MM.1S (cell line): Measurements from ENCODE around the gene BCL6.

ENCODE experiments used
- DNase-seq: peaks from one replicate; pipeline ENCODE4 v3.0.0-alpha.2; 2015
- H2AFZ ChIP-seq: fragments of 300-600 bp; sonication (generic); 2 replicates; pipeline ENCODE4 v1.6.0; 2016; ENCODE audit warnings: antibody characterized with exemption, low read length
- H3F3A ChIP-seq: fragments of 300-600 bp; sonication (generic); 2 replicates; pipeline ENCODE4 v1.6.1; 2016; ENCODE audit warnings: mild to moderate bottlenecking, antibody characterized with exemption, low read length, moderate library complexity, mixed read lengths; ENCODE audit not compliant: insufficient read depth
- H3K27ac ChIP-seq: fragments of 300-600 bp; sonication (generic); 2 replicates; pipeline ENCODE4 v1.5.1; 2016; ENCODE audit warnings: mild to moderate bottlenecking, low read length
- H3K27me3 ChIP-seq: fragments of 300-600 bp; sonication (generic); replicated peaks from 2 replicates; pipeline ENCODE4 v1.6.0; 2016; ENCODE audit warnings: low read length; ENCODE audit not compliant: insufficient read depth
- H3K36me3 ChIP-seq: fragments of 300-600 bp; sonication (generic); replicated peaks from 2 replicates; pipeline ENCODE4 v1.6.1; 2016; ENCODE audit warnings: mild to moderate bottlenecking, low read length, mixed read lengths; ENCODE audit not compliant: insufficient read depth
- H3K4me1 ChIP-seq: fragments of 300-600 bp; sonication (generic); 2 replicates; pipeline ENCODE4 v1.6.1; 2016; ENCODE audit warnings: low read length, mixed read lengths
- H3K4me2 ChIP-seq: fragments of 300-600 bp; sonication (generic); 2 replicates; pipeline ENCODE4 v1.6.0; 2016; ENCODE audit warnings: low read depth, low read length
- H3K4me3 ChIP-seq: fragments of 300-600 bp; sonication (generic); 2 replicates; pipeline ENCODE4 v1.5.1; 2016; ENCODE audit warnings: low read length, mixed read lengths
- H3K79me2 ChIP-seq: fragments of 300-600 bp; sonication (generic); 2 replicates; pipeline ENCODE4 v1.6.1; 2016; ENCODE audit warnings: mixed run types, low read length, mixed read lengths
- H3K9ac ChIP-seq: fragments of 300-600 bp; sonication (generic); 2 replicates; pipeline ENCODE4 v1.6.1; 2016; ENCODE audit warnings: low read length, mixed read lengths
- H3K9me2 ChIP-seq: fragments of 300-600 bp; sonication (generic); replicated peaks from 2 replicates; pipeline ENCODE4 v1.6.1; 2016; ENCODE audit warnings: mild to moderate bottlenecking, low read length, mixed read lengths; ENCODE audit not compliant: insufficient read depth
- H3K9me3 ChIP-seq: fragments of 300-600 bp; sonication (generic); replicated peaks from 2 replicates; pipeline ENCODE4 v1.6.1; 2016; ENCODE audit warnings: mild to moderate bottlenecking, low read length, mixed read lengths; ENCODE audit not compliant: insufficient read depth
- H4K20me1 ChIP-seq: fragments of 300-600 bp; sonication (generic); 2 replicates; pipeline ENCODE4 v1.6.1; 2016; ENCODE audit warnings: mild to moderate bottlenecking, low read length, moderate library complexity, mixed read lengths; ENCODE audit not compliant: insufficient read depth
- EZH2 ChIP-seq: fragments of 300-600 bp; sonication (generic); optimal IDR thresholded peaks from 2 replicates; pipeline ENCODE3; 2017; ENCODE audit warnings: low read depth, mild to moderate bottlenecking, antibody characterized with exemption, low read length, mixed read lengths
- EZH2phosphoT487 ChIP-seq: fragments of 300-600 bp; sonication (generic); IDR thresholded peaks from 2 replicates; pipeline ENCODE4 v1.6.1; 2018; ENCODE audit warnings: antibody characterized with exemption, low read length
- TF ChIP-seq, protein P1 (sequence below): fragments of 300-600 bp; sonication (generic); IDR thresholded peaks from 2 replicates; pipeline ENCODE4 v1.5.1; 2016; ENCODE audit warnings: antibody characterized with exemption, low read length, mixed read lengths

Gene BCL6

DNA sequence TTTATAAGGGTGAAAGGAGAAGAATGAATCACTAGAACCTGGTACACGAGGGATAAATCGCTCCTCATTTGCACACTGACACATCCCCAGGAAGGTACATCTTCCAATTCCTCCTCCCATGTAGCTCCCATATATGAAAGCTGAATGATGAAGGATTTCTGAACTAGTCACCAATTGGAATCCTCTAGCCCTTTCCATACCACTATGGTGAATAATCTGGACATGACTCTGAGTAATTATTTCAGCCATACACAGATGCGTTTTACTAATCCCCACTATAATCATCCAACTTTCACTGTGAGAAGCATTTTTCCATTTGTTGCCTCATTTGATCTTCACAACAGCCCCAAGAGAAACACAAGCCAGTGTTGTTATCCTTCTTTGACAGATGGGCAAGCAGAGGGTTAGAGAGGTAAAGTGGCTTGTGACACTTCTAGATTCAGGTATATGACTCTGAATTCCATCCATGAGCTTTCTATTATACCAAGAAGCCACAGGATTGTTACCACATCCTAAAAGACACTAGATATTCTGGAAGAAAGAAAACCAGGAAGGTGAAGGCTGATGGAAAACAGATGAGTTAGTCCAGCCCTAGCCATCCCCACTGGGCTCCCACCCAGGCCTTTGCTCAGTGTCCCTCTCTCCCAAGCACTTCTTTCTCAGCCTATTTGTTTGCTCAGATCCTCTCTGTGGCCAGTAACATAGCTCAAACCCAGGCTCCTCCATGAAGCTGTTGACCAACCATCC is 22.2 kb upstream of the BCL6 start:
- Histone ChIP-seq H3K4me1 (no peaks in the 10 kb centered on the region), H3K27ac (no peak overlapping the region), H3K79me2 (no peaks in the 10 kb centered on the region), H3K4me3 (no peak overlapping the region), H3K36me3 (no peaks in the 10 kb centered on the region), H3K27me3 (no peaks in the 10 kb centered on the region), H3K9ac (no peak overlapping the region), H3K9me3 (no peaks in the 10 kb centered on the region), H3K4me2 (no peak overlapping the region), H4K20me1 (no peaks in the 10 kb centered on the region), H3F3A (no peaks in the 10 kb centered on the region), H2AFZ (no peak overlapping the region), H3K9me2 (no peaks in the 10 kb centered on the region)
- DNase-seq = no peak
- TF ChIP-seq, protein P1, sequence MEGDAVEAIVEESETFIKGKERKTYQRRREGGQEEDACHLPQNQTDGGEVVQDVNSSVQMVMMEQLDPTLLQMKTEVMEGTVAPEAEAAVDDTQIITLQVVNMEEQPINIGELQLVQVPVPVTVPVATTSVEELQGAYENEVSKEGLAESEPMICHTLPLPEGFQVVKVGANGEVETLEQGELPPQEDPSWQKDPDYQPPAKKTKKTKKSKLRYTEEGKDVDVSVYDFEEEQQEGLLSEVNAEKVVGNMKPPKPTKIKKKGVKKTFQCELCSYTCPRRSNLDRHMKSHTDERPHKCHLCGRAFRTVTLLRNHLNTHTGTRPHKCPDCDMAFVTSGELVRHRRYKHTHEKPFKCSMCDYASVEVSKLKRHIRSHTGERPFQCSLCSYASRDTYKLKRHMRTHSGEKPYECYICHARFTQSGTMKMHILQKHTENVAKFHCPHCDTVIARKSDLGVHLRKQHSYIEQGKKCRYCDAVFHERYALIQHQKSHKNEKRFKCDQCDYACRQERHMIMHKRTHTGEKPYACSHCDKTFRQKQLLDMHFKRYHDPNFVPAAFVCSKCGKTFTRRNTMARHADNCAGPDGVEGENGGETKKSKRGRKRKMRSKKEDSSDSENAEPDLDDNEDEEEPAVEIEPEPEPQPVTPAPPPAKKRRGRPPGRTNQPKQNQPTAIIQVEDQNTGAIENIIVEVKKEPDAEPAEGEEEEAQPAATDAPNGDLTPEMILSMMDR = no peak
- TF ChIP-seq EZH2phosphoT487 (no peak), EZH2 (no peak)

DNA sequence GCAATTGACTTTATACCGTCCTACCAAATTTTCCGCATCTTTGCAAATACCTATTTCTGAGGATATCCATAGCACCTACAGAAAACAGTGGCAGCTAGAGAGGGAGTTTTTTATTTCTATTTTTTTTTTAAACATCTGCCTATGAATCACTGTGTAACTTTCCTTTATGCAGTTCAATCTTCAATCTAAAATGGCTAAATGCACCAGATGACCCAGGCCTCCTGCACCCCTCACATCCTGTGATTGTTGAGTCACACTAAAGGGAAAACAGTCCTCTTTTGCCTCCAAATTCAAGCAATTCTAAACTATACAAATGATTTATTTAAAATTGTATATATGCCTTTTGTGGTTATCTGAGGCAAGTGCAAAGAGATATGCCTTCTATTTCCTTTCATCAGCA is 20.1 kb upstream of the BCL6 start:
- DNase-seq = no peak
- no peaks in the 10 kb centered on the region for H3K79me2 ChIP-seq
- TF ChIP-seq EZH2 (no peak), EZH2phosphoT487 (no peak)
- TF ChIP-seq, protein P1 = no peak

DNA sequence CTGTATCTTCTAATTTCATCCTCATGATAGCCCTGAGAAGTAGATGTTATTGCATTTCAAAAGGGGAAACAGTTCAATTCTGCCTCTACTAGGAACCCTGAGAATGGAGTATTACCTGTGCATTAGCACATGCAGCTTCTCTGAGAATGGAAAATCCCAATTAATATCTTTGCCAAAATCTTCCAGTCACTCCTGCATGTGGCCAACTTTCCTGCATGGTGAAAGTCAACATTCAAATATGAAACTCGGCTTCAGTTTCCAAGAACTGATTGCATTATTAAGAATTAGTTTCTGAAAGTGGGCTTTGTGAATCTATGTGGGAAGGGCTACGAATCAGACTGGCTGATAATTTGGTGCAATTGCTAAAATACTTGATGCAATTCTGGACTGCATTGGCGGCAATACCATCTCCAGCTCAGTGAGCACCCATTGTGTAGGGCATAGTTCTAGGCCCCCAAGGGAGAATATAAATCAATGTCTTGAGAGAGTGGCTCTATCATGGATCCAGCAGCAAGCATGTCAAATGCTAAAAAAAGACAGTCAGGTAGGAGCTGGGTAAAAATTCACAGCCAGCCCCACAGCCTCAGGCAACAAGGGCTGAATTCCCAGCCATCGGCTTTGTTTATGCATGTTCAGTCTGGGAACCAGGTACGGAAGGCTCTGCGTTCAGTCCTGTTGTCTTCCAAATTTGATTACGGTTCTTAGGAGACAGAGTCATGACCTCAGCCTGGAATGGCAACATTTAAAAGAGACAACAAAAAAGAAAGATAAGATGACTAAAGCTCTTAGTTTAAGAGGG is 18.8 kb upstream of the BCL6 start:
- H3K4me3 ChIP-seq = no peak overlapping the region
- H3K27me3 ChIP-seq = no peaks in the 10 kb centered on the region
- no peak for TF ChIP-seq EZH2phosphoT487
- H3K4me1 ChIP-seq = no peaks in the 10 kb centered on the region
- no peak for DNase-seq
- no peaks in the 10 kb centered on the region for H3K9me3 ChIP-seq
- no peak overlapping the region for H2AFZ ChIP-seq
- no peak overlapping the region for H3K4me2 ChIP-seq
- no peaks in the 10 kb centered on the region for H3K9me2 ChIP-seq
- no peak overlapping the region for H3K9ac ChIP-seq
- no peaks in the 10 kb centered on the region for H3K36me3 ChIP-seq
- H4K20me1 ChIP-seq = no peaks in the 10 kb centered on the region
- no peak overlapping the region for H3K27ac ChIP-seq
- H3K79me2 ChIP-seq = no peaks in the 10 kb centered on the region
- no peaks in the 10 kb centered on the region for H3F3A ChIP-seq

More for the DNA sequence above, 20.1 kb upstream of the BCL6 start:
- Histone ChIP-seq H3F3A (no peaks in the 10 kb centered on the region), H3K36me3 (no peaks in the 10 kb centered on the region), H2AFZ (no peak overlapping the region), H3K9me3 (no peaks in the 10 kb centered on the region), H3K27me3 (no peaks in the 10 kb centered on the region), H4K20me1 (no peaks in the 10 kb centered on the region), H3K9me2 (no peaks in the 10 kb centered on the region), H3K4me1 (no peaks in the 10 kb centered on the region), H3K4me3 (no peak overlapping the region), H3K27ac (no peak overlapping the region), H3K4me2 (no peak overlapping the region), H3K9ac (no peak overlapping the region)

DNA sequence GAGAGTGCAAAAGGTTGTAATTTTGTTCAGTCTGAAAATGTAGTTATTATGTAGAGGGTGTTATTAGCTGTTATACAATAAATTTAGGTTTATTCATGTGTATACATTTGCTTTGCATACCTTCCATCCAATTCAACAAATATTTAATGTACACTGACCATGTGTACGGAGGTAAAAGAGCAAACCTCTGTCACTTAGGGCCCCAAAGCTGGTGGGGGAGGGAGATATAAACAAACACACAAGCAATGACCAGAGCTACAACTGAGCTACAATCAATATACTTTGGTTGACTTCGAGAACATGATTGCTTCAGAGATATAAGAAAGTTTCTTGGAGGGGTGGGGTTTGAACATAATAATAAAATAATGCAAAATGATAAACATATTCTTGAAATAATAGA is 17.5 kb upstream of the BCL6 start:
- DNase-seq = no peak
- Histone ChIP-seq H3K36me3 (no peaks in the 10 kb centered on the region), H3K9me3 (no peaks in the 10 kb centered on the region), H3K27ac (no peak overlapping the region), H3K4me1 (no peaks in the 10 kb centered on the region), H3K4me3 (no peak overlapping the region), H4K20me1 (no peaks in the 10 kb centered on the region), H3K9ac (no peak overlapping the region), H3K79me2 (no peaks in the 10 kb centered on the region), H3K27me3 (no peaks in the 10 kb centered on the region), H3K4me2 (no peak overlapping the region), H3K9me2 (no peaks in the 10 kb centered on the region), H3F3A (no peaks in the 10 kb centered on the region), H2AFZ (no peak overlapping the region)
- TF ChIP-seq EZH2phosphoT487 (no peak), EZH2 (no peak)
- TF ChIP-seq, protein P1 = no peak
